Measurements from ENCODE around the gene SAP30.

The SAP30 gene

DNA sequence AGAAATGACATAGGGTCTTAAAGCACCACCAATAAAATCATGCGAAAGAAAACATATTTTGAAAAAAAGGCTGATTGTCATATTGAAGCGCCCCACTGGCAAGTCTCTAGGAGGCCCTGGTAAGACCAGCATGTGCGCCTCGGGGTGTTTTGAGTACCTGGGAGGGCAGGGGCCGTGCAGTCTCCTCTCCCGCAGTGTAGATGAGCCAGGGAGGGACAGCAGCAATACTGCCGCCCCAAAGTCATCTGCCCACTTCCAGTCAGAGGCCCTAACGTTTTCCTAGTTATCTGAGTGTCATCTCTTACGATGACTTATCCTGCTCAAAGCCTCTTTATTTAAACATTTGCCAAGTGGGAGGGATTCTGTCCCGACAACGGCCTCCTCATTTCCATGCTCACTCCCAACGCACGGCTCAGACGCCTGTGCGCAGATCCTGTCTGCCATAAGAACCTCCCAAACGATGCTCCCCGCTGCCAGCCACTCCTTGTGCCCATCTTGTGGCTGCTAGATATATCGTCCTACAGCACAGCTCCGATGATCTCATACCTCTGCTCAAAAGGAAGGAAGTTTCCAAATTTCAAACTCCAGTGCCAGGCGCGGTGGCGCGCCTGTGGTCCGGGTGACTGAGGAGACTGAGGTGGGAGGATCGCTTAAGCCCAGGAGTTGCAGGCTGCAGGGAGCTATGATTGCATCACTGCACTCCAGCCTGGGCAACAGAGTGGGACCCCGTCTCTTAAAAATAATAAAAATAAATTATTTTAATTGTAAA, 45.3 kb downstream of the SAP30 start:
- no peak for DNase-seq

DNA sequence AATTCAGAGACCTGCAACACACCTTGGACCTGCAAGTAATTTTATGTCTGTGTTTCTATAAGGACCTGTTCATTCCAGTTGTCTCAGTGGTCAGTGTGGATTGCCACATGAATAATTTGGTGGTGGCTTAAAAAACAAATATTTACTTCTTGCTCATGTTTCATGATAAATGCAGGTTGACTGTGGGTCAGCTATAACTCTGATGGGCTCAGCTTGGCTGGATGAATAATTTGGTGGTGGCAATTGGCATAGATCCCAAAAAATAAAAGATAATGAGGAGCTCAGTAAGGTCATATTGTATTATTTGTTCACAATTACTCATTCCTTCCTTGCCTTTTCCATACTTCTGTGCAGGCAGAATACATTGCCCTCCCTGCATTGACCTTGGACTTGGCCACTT, 47.1 kb downstream of the SAP30 start:
- no peak for DNase-seq

DNA sequence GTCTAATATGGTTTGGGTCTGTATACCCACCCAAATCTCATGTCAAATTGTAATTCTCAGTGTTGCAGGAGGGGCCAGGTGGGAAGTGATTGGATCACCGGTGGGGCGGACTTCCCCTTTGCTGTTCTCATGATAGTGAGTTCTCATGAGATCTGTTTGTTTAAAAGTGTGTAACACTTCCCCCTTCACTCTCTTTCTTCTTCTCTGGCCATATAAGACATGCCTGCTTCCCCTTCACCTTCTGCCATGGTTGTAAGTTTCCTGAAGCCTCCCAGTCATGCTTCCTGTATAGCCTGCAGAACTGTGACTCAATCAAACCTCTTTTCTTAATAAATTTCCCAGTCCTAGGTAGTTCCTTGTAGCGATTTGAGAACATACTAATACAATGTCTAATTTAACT, 47.9 kb downstream of the SAP30 start:
- DNase-seq = no peak

DNA sequence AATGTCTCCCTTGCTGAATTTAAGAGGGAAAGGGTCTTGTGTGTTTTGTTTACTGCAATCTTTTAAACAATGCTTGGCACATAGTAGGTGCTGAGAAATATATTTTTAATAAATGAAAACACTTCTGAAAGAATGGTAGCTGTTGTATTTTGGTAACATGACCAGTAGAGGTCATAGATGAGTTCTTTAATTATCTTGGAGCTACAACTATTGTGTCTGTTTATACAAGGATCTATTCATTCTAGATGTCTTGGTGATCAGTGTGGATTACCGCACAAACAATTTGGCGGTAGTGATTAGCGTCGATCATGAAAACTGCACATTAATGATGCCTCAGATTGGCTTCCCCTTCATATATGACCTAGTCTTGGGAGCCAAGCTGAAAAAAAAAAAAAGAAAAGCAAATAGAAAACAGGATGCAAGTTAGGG, 49.6 kb downstream of the SAP30 start:
- no peak for DNase-seq

DNA sequence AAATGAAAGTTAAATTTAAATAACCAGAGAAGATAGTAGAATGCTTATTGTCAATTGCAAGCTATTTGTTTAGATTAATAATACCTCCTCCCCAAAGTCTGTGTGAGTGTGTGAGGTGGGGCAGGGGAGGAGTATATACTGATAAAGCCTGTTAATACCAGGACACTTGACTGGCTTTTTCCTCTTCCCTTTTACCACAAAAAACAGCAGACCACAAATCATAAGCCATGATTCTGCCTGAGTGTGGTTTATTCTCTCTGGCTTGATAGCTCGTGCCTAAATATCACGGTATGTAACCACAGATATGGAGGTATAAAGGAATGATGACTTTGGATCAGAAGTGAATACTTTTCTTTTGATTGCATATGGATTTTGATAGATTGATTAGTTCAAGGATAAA, 50.0 kb downstream of the SAP30 start:
- DNase-seq = no peak

DNA sequence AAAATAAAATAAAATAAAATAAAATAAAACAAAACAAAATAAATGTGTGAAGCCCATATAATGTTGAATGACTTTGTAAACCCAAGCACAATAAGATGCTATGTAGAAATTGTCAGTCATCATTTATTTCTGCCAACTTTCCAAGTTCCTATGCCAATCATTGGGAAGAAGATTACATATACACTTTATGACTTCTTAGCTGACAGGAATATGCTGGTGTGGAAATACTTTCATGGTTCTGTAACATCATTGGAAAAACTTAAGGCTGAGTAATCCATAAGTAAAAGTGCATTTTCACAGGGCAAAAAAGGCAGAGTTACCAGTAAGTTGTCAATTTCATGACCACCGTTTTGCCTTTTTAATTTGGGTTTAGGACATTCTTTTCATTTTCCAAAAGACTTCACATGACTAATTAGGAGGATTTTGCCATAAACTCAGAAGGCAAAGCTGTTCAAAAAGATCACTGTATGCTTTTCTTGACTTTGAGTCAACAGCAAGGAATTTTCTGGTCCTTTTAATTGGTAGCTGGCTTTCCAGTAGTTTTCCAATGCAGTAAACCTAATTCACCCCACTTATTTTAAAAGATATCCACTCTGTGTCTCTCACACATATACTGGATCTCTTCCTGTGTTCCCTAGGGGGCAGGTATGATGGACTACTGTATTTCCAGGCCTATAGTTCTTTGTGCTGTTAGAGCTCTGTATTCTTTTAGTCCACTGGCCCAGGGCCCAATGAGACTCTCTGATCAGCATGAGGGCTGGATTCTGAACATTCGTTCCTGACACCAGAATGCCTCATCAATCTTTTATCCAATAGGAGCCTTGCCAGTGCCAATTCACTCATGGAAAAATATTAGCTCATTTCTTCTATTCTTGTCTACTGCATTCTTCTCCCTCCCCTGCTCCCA, 54.4 kb downstream of the SAP30 start:
- DNase-seq = no peak

DNA sequence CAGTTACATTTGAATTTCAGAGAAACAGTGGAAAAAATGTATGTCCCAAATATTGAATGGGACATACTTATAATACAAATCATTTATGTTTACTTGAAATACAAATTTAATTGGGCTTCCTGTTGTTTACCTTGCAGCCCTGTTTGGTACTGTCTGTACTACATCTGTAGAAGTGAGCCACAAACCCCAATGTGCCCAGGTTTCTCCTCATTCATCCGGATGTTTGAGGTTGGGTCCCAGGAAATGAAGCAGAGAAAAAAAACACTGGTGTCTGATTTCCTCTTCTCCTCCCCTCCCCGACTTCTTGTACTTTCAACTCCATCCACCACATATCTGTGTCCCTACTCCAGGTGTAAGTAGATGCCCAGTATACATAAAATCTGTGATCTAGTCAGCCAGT, 55.3 kb downstream of the SAP30 start:
- no peak for DNase-seq
